B cell (primary cell): ENCODE results near the gene DCTN3. TPM values are rescaled to one million over a fixed set of nuclear protein-coding genes. Genes with fewer than 3 reads are reported as not detected.
A peak's percentile ranks its signal among the peaks of the same experiment; 100 is the strongest.

Source experiments
- ATAC-seq: fragments of 200-7000 bp; cut with Tn5 transposase; one replicate; pipeline ENCODE4 v1.10.0; 2021; ENCODE audit warnings: low read depth, mild to moderate bottlenecking, moderate number of reproducible peaks, moderate library complexity
- CTCF ChIA-PET: fragments of 350-600 bp; sonication (Branson Sonifier 250); formaldehyde crosslinking; loops from one replicate; lab custom pipeline; 2021; ENCODE audit warnings: antibody characterized with exemption, inconsistent platforms; lab: Charles Lee
- POLR2A ChIA-PET: fragments of 350-600 bp; sonication (Branson Sonifier 250); formaldehyde crosslinking; loops from one replicate; lab custom pipeline; 2021; ENCODE audit warnings: antibody characterized with exemption; lab: Charles Lee
- DNase-seq: peaks from one replicate; pipeline ENCODE4 v3.0.0; 2013
- H2AFZ ChIP-seq: 2 replicates; pipeline ENCODE4 v1.6.1; 2012; ENCODE audit warnings: mild to moderate bottlenecking, low read depth, low read length; ENCODE audit not compliant: insufficient read depth, poor library complexity, severe bottlenecking
- H3K27ac ChIP-seq, 2 donors: 1 replicate in 1 of 2; 2 replicates in 1 of 2; pipeline ENCODE4 v1.5.1; 2012 to 2013; ENCODE audit warnings: low read length in 2 of 2, mild to moderate bottlenecking in 2 of 2, moderate library complexity in 1 of 2
- H3K27me3 ChIP-seq, 4 experiments: fragments of 200-600 bp in 1 of 4; sonication (generic) in 1 of 4; replicated peaks in 1 of 4; 1 replicate in 2 of 4; 2 replicates in 2 of 4; pipeline versions ENCODE4 v1.6.1 to v1.7.0; 2013 to 2016; ENCODE audit warnings: low read length in 3 of 4, mild to moderate bottlenecking in 2 of 4, mixed read lengths in 1 of 4, moderate library complexity in 1 of 4; ENCODE audit not compliant: insufficient read depth in 4 of 4, control insufficient read depth in 3 of 4; ENCODE audit errors: control extremely low read depth in 1 of 4
- H3K36me3 ChIP-seq, 2 experiments: replicated peaks in 1 of 2; 1 replicate in 1 of 2; 2 replicates in 1 of 2; pipeline versions ENCODE4 v1.6.1 to v1.7.1; 2013; ENCODE audit warnings: low read length in 1 of 2; ENCODE audit not compliant: insufficient read depth in 2 of 2, control insufficient read depth in 1 of 2; ENCODE audit errors: control extremely low read depth in 1 of 2, extremely low read depth in 1 of 2
- H3K4me1 ChIP-seq, 2 donors: fragments of 200-600 bp in 1 of 2; sonication (generic) in 1 of 2; 1 replicate in 1 of 2; 2 replicates in 1 of 2; pipeline versions ENCODE4 v1.5.1 to v1.6.1; 2013 to 2017; ENCODE audit warnings: low read length in 2 of 2; ENCODE audit not compliant: control insufficient read depth in 2 of 2, insufficient read depth in 2 of 2
- H3K4me2 ChIP-seq: replicated peaks from 2 replicates; pipeline ENCODE3; 2012; ENCODE audit warnings: mild to moderate bottlenecking, low read depth, low read length; ENCODE audit not compliant: poor library complexity, severe bottlenecking
- H3K4me3 ChIP-seq, 5 experiments: fragments of 200-600 bp in 1 of 5; sonication (generic) in 1 of 5; 1 replicate in 3 of 5; 2 replicates in 2 of 5; pipeline versions ENCODE4 v1.5.1 to v1.7.0; 2011 to 2016; ENCODE audit warnings: low read length in 4 of 5, mild to moderate bottlenecking in 4 of 5, low read depth in 2 of 5, control low read depth in 1 of 5, moderate library complexity in 1 of 5; ENCODE audit not compliant: insufficient read depth in 1 of 5; ENCODE audit errors: control extremely low read depth in 1 of 5, extremely low read depth in 1 of 5
- H3K79me2 ChIP-seq: fragments of 200-600 bp; sonication (generic); one replicate; pipeline ENCODE4 v1.6.0; 2016; ENCODE audit warnings: low read length; ENCODE audit not compliant: control insufficient read depth, insufficient read depth
- H3K9ac ChIP-seq: fragments of 200-600 bp; sonication (generic); 2 replicates; pipeline ENCODE4 v1.6.1; 2017; ENCODE audit warnings: mild to moderate bottlenecking, low read length, moderate library complexity
- H3K9me3 ChIP-seq, 3 donors: one replicate each; pipeline versions ENCODE4 v1.6.1 to v1.7.1; 2013; ENCODE audit warnings: low read length in 2 of 3; ENCODE audit not compliant: control insufficient read depth in 2 of 3, insufficient read depth in 1 of 3; ENCODE audit errors: control extremely low read depth in 1 of 3
- H4K20me1 ChIP-seq: 2 replicates; pipeline ENCODE4 v1.6.0; 2012; ENCODE audit warnings: mild to moderate bottlenecking, low read length; ENCODE audit not compliant: insufficient read depth, control insufficient read depth, poor library complexity, severe bottlenecking
- H3K27ac Mint-ChIP-seq: one replicate; pipeline ENCODE4 v1.8.0; 2021; ENCODE audit warnings: mixed read lengths
- H3K27me3 Mint-ChIP-seq: one replicate; pipeline ENCODE4 v1.8.0; 2021; ENCODE audit warnings: mixed read lengths
- H3K4me1 Mint-ChIP-seq: one replicate; pipeline ENCODE4 v1.8.0; 2021; ENCODE audit warnings: mixed read lengths
- H3K4me3 Mint-ChIP-seq: one replicate; pipeline ENCODE4 v1.8.0; 2021; ENCODE audit warnings: mixed read lengths
- H3K9me3 Mint-ChIP-seq: one replicate; pipeline ENCODE4 v1.8.0; 2022; ENCODE audit warnings: mixed read lengths; ENCODE audit not compliant: insufficient read depth
- CTCF ChIP-seq: fragments of 200-600 bp; IDR thresholded peaks from one replicate; pipeline ENCODE4 v1.8.0; 2022; ENCODE audit warnings: antibody characterized with exemption, mild to moderate bottlenecking
- EZH2 ChIP-seq: IDR thresholded peaks from 2 replicates; pipeline ENCODE4 v1.6.1; 2012; ENCODE audit warnings: borderline replicate concordance, low read depth, mild to moderate bottlenecking, moderate library complexity, low read length; ENCODE audit not compliant: insufficient read depth, poor library complexity, severe bottlenecking
- WGBS: methylation state at CpG from one replicate; pipeline ENCODE4 v1.1.5; 2013; ENCODE audit warnings: missing lambda C conversion rate; ENCODE audit not compliant: insufficient coverage; 5-methylcytosine and 5-hydroxymethylcytosine counted together
- intact Hi-C: fragments of 100-400 bp; cut with micrococcal nuclease; formaldehyde crosslinking; loops from one replicate; pipeline ENCODE4 v1.10.0; 2022
- polyA minus RNA-seq: library from RNA; depleted of rRNA, polyadenylated mRNA; stranded (reverse); fragments of >200 nt; gene quantifications from 2 replicates; pipeline ENCODE4 v1.2.3, GENCODE V29; 2012
- polyA plus RNA-seq: library from polyadenylated mRNA; depleted of rRNA; stranded (reverse); fragments of >200 nt; gene quantifications from 2 replicates; pipeline ENCODE4 v1.2.3, GENCODE V29; 2012
- total RNA-seq, 2 donors: library from RNA; stranded (reverse); fragments of 120-200 nt in 1 of 2; gene quantifications; 1 replicate in 1 of 2; 2 replicates in 1 of 2; pipeline versions ENCODE4 v1.2.3 to v1.2.4, GENCODE V29; 2013 to 2022

The DCTN3 gene
- 48.2 and 55.3 TPM in 2 replicates for total RNA-seq
- 50.9 TPM for total RNA-seq (2013)
- polyA plus RNA-seq = 56.4 and 75.0 TPM in 2 replicates
- 32.0 and 45.8 TPM in 2 replicates for polyA minus RNA-seq

- H3K4me2 ChIP-seq = peak within 1 kb of the TSS; percentile 80
- 3% methylated on average over 41 of the region's 43 CpGs for WGBS
These were observed at the start of gene DCTN3 for GRCh38 chr9:34620061-34620994. TSS of gene DCTN3 (minus strand) at chr9:34620495. CDS start at chr9:34620464, 31 bp downstream.

More at GRCh38 chr9:34620061-34620994, at the start of gene DCTN3:
- Histone ChIP-seq H3K4me1 (peaks cover 33 to 43% of the 10 kb centered on the region in 2 donors), H3K27ac (peak within 1 kb of the TSS in 1 of 2 donors; percentile 49), H3K79me2 (peaks cover 25% of the 10 kb centered on the region), H3K9ac (peak within 1 kb of the TSS; percentile 69), H3K4me3 (peak within 1 kb of the TSS; percentile 66 to 96 (median 81)), H3K36me3 (peaks cover 2 to 16% of the 10 kb centered on the region in 2 experiments), H3K27me3 (peaks cover 0 to 45% (median 30%) of the 10 kb centered on the region in 4 experiments), H3K9me3 (peaks cover 0 to 34% (median 1%) of the 10 kb centered on the region in 3 donors), H2AFZ (peak within 1 kb of the TSS; percentile 86), H4K20me1 (no peaks in the 10 kb centered on the region)
- TF ChIP-seq CTCF = no peak
- no peak for TF ChIP-seq EZH2
- ChIA-PET POLR2A (interaction anchor here (0.8 to 2.2 kb wide), 4 partner anchors 8 to 26 kb away, joined by 3 to 11 read pairs (median 6); partner anchors contain the start of genes GALT, RPP25L and SIGMAR1), CTCF (interaction anchor here (0.8 to 7.6 kb wide), 8 partner anchors 8 to 26 kb away, joined by 3 to 64 read pairs (median 8); partner anchors contain the start of genes ARID3C, GALT, RPP25L and SIGMAR1)
- DNase-seq (peak; percentile 94), ATAC-seq (peak; percentile 95)
- peak within 1 kb of the TSS; percentile 97 for H3K4me3 Mint-ChIP-seq
- intact Hi-C loops = loop anchor here (1.0 to 2.0 kb wide), 3 partner anchors 8 to 291 kb away; partner anchors contain the start of genes KIF24, NUDT2, RPP25L and SIGMAR1
- peak within 1 kb of the TSS; percentile 92 for H3K27ac Mint-ChIP-seq
- H3K9me3 Mint-ChIP-seq = no peaks in the 10 kb centered on the region
- peaks cover 36% of the 10 kb centered on the region for H3K4me1 Mint-ChIP-seq
- peaks cover 32% of the 10 kb centered on the region for H3K27me3 Mint-ChIP-seq
